Measurements from ENCODE around the gene PKD1L1. TPM values are rescaled to one million over a fixed set of nuclear protein-coding genes. Genes with fewer than 3 reads are reported as not detected.

PKD1L1 gene
- total RNA-seq, 3 donors from 2014 or later (not counting 1 experiment from before 2014, with no cell fraction given) = 0.33 to 0.48 (median 0.38) TPM

- H3K36me3 Mint-ChIP-seq = no peaks in the 10 kb centered on the region
- ATAC-seq (no peak), DNase-seq (no peak)
- H3K27me3 Mint-ChIP-seq (ENCODE audit: low read depth in 2 of 2) = peaks cover 5 to 8% of the 10 kb centered on the region in 2 donors
- no peak overlapping the region for H3K4me3 ChIP-seq (ENCODE audit: low read length)
- no peaks in the 10 kb centered on the region for H3K36me3 ChIP-seq (ENCODE audit: control insufficient read depth, insufficient read depth, low read length)
- no peak for TF ChIP-seq CTCF (IDR thresholded peaks at IDR 0.05)
- no peak overlapping the region for H3K27ac Mint-ChIP-seq
- H3K27me3 ChIP-seq (ENCODE audit: control insufficient read depth, insufficient read depth, low read length) = no peaks in the 10 kb centered on the region
- no peak overlapping the region for H3K27ac ChIP-seq (ENCODE audit: low read length)
- no peaks in the 10 kb centered on the region for H3K4me1 Mint-ChIP-seq
- intact Hi-C loops (cut with micrococcal nuclease) = no loop called here
- no peaks in the 10 kb centered on the region for H3K9me3 Mint-ChIP-seq
- 82% methylated on average over 2 of the region's 4 CpGs for WGBS (ENCODE audit: insufficient coverage)
- H3K9me3 ChIP-seq (ENCODE audit: control insufficient read depth, insufficient read depth, low read length) = no peaks in the 10 kb centered on the region
- no peaks in the 10 kb centered on the region for H3K4me1 ChIP-seq (ENCODE audit: control insufficient read depth, insufficient read depth, low read length)
- H3K4me3 Mint-ChIP-seq = no peak overlapping the region
Observed at GRCh38 chr7:47788083-47788482, 160.2 kb downstream of the PKD1L1 start.

- Histone ChIP-seq H3K4me3 (ENCODE audit: low read length) (no peak overlapping the region), H3K9me3 (ENCODE audit: control insufficient read depth, insufficient read depth, low read length) (no peaks in the 10 kb centered on the region), H3K27me3 (ENCODE audit: control insufficient read depth, insufficient read depth, low read length) (no peaks in the 10 kb centered on the region), H3K27ac (ENCODE audit: low read length) (no peak overlapping the region), H3K36me3 (ENCODE audit: control insufficient read depth, insufficient read depth, low read length) (no peaks in the 10 kb centered on the region), H3K4me1 (ENCODE audit: control insufficient read depth, insufficient read depth, low read length) (no peaks in the 10 kb centered on the region)
- intact Hi-C loops (cut with micrococcal nuclease) = no loop called here
- Mint-ChIP-seq H3K4me1 (no peaks in the 10 kb centered on the region), H3K27me3 (ENCODE audit: low read depth in 2 of 2) (peaks cover 5 to 13% of the 10 kb centered on the region in 2 donors), H3K4me3 (no peak overlapping the region), H3K9me3 (no peaks in the 10 kb centered on the region), H3K27ac (no peak overlapping the region), H3K36me3 (no peaks in the 10 kb centered on the region)
- WGBS (ENCODE audit: insufficient coverage) = 89% methylated on average over 8 of the region's 9 CpGs
- DNase-seq (no peak), ATAC-seq (no peak)
- no peak for TF ChIP-seq CTCF (IDR thresholded peaks at IDR 0.05)
Observed at GRCh38 chr7:47787249-47788069, 160.8 kb downstream of the PKD1L1 start.

GRCh38 chr7:47786557-47787248, 161.6 kb downstream of the PKD1L1 start:
- no peaks in the 10 kb centered on the region for H3K4me1 Mint-ChIP-seq
- no peak overlapping the region for H3K4me3 ChIP-seq (ENCODE audit: low read length)
- no peaks in the 10 kb centered on the region for H3K27me3 ChIP-seq (ENCODE audit: control insufficient read depth, insufficient read depth, low read length)
- no peaks in the 10 kb centered on the region for H3K9me3 Mint-ChIP-seq
- no peaks in the 10 kb centered on the region for H3K36me3 Mint-ChIP-seq
- WGBS (ENCODE audit: insufficient coverage) = 70% methylated on average over 10 of the region's 11 CpGs
- no peaks in the 10 kb centered on the region for H3K36me3 ChIP-seq (ENCODE audit: control insufficient read depth, insufficient read depth, low read length)
- ATAC-seq = no peak
- no peak for TF ChIP-seq CTCF (IDR thresholded peaks at IDR 0.05)
- no peaks in the 10 kb centered on the region for H3K4me1 ChIP-seq (ENCODE audit: control insufficient read depth, insufficient read depth, low read length)
- H3K27me3 Mint-ChIP-seq (ENCODE audit: low read depth in 2 of 2) = peaks cover 3 to 17% of the 10 kb centered on the region in 2 donors
- no peaks in the 10 kb centered on the region for H3K9me3 ChIP-seq (ENCODE audit: control insufficient read depth, insufficient read depth, low read length)
- no peak overlapping the region for H3K4me3 Mint-ChIP-seq
- DNase-seq = no peak
- intact Hi-C loops (cut with micrococcal nuclease) = no loop called here
- H3K27ac ChIP-seq (ENCODE audit: low read length) = no peak overlapping the region
- no peak overlapping the region for H3K27ac Mint-ChIP-seq
